NCI-H460 (cell line): Measurements from ENCODE around the gene CMTM6. TPM values are rescaled to one million over a fixed set of nuclear protein-coding genes. Genes with fewer than 3 reads are reported as not detected.
"Not testable (repeated sequence)": the region's sequence is repeated elsewhere in the genome, so short reads cannot be mapped to it uniquely, and the experiment has no call there.

ENCODE experiments used
- DNase-seq: peaks from one replicate; pipeline ENCODE4 v3.0.0-alpha.2; 2016; ENCODE audit warnings: low read depth; ENCODE audit errors: extremely low read depth
- polyA plus RNA-seq: library from polyadenylated mRNA; depleted of rRNA; stranded (reverse); fragments of >200 nt; gene quantifications from 2 replicates; pipeline ENCODE4 v1.2.3, GENCODE V29; 2014; cell fraction: nucleus; rRNA removed
- total RNA-seq: library from RNA; depleted of rRNA; stranded (reverse); fragments of >200 nt; shearing (Covaris generic); gene quantifications from 2 replicates; pipeline ENCODE4 v1.2.3, GENCODE V29; 2014; rRNA removed

The CMTM6 gene
- 33.2 and 34.6 TPM in 2 replicates for total RNA-seq
- polyA plus RNA-seq: 26.6 and 28.1 TPM in 2 replicates

DNA sequence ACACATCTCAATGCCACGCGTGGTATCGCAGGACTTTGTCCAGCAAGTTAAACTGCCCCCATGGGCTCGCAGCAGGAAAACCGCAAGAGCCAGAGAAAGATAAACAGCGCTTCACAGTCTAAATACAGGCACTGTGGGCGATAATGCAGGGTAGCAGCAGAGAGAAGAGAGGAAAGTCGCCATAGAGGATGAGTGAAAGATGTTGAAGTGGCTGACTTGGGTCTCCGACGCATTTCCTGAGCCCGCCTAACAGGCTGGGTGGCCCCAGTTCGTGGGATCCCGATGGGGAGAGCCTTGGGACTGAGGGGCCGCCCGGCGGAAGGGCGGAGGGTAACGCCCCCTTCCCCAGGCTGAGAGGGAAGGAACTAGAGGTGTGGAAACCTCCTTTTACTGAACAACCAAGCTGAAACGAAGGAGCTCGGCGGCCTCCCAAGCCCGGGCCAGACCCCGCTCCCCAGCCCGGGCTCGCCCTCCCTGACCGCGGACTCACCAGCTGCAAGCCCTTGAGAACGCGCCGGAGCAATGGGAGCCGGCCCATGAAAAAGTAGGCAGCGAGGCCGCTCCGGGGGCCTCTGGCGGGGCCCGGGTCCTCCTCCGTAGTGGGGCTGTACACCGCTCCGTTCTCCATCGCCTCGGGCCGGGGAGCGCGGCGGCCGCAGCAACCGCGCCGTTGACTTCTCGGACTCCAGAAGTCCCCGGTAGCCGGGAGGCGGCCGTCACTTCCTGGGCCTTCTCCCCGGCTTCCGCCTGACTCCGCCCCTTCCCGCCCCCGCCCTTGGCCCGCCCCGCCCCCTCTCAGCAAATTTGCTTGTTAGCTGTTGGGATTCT, at the start of gene CMTM6:
Gene CMTM6, minus strand, starts transcription at position 735 of the 828 bp plus-strand sequence. Its CDS starts 107 bp downstream, at position 628.
- peak; percentile 70 for DNase-seq

GRCh38 chr3:32552013-32552412, 49.4 kb upstream of the CMTM6 start:
- no peak for DNase-seq

- no peak for DNase-seq
Observed at GRCh38 chr3:32551496-32551895, 48.8 kb upstream of the CMTM6 start.

DNA sequence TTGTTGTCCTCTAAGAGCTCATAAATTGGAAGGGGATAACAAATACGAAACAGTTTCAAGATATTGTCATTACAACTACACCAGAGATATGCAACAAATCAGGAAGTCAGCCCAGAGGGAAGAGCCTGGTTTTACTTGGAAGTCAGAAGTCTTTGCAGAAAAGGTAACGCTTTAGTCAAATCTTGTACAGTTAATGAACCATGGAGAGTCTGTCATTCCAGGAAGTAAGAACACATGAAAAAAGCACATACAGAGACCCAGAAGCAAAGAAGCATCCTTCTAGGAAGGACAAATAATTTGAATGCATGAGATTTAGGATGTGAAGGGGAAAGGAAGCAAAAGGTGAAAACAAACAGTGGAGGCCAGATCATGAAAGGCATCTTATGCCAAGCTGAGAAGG, 48.4 kb upstream of the CMTM6 start:
- no peak for DNase-seq

GRCh38 chr3:32545305-32545704, 42.7 kb upstream of the CMTM6 start:
- DNase-seq: no peak

DNA sequence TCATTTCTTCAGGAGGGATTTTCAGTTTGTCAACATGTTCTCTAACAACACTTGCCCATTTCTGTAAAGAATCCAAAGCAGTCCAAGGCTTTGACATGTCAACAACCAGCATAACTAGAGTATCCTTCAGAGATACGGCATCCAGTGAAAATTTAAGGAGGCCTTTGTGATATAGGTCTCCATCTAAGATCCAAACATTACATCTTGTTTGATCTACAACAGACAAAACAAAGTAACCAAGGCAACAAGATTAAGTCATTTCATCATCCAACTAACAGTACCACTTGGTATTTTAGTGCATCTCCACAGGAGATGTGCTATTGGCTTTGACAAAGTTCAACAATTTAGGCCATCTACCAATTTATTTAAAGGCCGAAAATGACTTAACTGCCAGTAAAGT, 42.2 kb upstream of the CMTM6 start:
- no peak for DNase-seq

DNA sequence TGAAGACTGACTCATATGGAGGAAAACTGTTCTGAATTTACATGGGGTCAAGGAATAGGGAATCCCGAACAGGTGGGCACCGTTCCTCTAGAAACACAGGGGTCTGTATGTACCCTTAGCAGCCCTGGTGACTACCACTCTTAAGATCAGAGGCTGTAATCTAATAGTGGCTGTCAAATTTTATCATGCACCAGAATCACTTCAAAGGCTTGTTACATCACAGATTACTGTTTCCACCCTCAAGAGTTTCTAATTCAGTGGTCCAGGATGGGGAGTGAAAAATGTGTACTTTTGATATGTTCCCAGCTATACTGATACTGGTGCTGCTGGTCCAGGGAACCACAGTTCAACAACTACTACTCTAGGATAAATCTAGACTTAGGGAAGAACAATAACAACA, 40.2 kb upstream of the CMTM6 start:
- DNase-seq: no peak

GRCh38 chr3:32540899-32541298, 38.2 kb upstream of the CMTM6 start:
- peak; percentile 55 for DNase-seq

DNA sequence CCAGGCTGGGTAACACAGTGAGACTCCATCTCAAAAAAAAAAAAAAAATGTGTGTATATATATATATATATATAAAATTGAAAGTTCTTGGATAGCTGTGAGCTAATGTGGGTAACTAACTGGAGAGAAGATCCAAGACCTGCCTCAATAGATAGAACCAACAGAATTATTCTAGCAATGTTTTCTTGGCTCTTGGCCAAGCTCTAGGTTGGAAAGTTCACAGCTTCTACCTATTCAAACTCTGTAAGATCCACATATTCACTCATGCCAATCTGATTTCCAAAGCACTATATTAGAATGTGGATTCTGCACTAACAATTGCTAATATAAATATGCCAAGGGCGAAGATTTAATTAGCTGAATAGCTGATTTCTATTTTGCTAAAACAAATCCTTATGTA, 29.8 kb upstream of the CMTM6 start:
- DNase-seq: no peak

- DNase-seq: no peak
Observed at GRCh38 chr3:32531010-32531647, 28.5 kb upstream of the CMTM6 start.

DNA sequence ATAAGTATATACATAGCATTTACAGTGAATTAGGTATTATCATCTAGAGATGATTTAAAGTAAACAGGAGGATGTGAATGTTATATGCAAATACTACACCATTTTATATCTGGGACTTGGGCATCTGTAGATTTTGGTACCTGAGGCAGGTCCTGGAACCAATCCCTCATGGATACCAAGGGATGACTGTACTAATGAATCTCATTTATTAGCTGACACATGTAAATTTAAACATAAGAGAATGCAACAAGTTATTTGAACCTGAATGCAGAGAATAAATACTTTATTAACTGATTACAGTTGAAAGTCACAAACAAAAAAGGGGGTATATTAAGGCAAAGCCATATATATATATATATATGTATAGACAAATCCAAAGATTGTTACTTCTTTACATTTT, 23.1 kb upstream of the CMTM6 start:
- no peak for DNase-seq

- no peak for DNase-seq
Observed at GRCh38 chr3:32522682-32523081, 20.0 kb upstream of the CMTM6 start.

DNA sequence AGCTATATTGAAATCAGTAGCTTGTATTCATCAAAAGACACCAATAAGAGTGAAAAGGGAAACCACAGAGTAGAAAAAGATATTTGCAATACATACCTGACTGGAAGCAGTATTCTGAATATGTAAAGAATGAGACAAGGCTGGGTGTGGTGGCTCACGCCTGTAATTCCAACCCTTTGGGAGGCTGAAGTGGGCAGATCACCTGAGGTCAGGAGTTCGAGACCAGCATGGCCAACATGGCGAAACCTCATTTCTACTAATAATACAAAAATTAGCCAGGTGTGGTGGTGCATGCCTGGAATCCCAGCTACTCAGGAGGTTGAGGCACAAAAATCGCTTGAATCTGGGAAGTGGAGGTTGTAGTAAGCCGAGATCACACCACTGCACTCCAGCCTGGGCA, 16.3 kb upstream of the CMTM6 start:
- DNase-seq: not testable (repeated sequence)

DNA sequence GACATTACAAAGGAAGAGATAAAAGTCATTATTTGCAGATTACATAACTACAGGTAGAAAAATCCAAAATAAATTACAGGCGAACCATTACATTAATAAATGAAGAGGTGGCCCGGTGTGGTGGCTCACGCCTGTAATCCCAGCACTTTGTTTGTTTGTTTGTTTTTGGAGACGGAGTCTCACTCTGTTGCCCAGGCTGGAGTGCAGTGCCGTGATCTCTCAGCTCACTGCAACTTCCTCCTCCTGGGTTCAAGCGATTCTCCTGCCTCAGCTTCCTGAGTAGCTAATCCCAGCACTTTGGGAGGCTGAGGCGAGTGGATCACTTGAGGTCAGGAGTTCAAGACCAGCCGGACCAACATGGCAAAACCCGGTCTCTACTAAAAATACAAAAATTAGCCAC, 14.1 kb upstream of the CMTM6 start:
- not testable (repeated sequence) for DNase-seq

DNA sequence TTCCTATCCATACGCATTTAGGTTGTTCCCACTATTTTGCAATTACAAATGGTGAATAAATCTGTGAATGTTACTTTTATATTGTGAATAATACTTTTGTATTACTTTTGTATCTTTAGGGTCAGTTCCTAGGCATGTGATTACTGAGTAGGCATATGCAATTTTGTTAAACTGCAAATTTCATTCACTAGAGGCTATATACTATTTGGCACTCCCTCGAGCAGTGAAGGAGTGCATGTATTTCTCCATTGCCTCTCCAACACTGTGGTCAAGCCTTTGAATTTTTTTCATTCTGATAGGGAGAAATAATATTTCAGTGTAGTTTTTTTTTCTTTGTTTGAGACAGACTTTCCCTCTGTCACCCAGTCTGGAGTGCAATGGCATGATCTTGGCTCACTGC, 8.4 kb upstream of the CMTM6 start:
- no peak for DNase-seq

DNA sequence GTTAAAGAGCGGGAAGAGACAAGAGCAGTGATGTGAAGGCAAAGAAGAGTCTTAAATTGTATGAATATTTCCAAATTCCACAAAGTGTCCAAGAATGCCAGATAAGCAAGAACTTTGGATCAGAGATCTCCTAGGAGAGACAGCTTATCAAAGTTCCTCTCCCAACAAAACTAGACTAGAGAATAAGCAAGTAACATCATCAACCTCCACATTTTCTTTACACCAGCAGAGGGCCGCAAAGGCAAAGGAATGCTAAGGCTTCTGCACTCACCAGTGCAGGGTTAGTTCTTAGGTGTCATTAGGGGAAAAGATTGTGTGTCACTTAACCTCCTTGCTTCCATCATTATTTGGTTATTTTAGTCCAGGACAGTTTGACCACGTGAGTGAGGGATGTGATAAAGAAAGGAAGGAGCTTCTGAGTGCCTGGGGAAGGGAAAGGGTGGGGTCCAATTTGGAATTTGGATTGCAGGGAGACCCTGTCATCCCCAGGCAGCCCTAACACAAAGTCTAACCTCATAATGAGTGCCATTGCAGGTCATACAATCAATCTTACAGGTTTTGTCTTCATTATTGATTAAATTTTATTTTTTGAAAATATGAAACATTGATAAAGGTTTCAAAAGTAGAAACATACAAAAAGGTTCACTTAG, 7.5 kb upstream of the CMTM6 start:
- peak; percentile 62 for DNase-seq

GRCh38 chr3:32508711-32509110, 6.1 kb upstream of the CMTM6 start:
- no peak for DNase-seq

DNA sequence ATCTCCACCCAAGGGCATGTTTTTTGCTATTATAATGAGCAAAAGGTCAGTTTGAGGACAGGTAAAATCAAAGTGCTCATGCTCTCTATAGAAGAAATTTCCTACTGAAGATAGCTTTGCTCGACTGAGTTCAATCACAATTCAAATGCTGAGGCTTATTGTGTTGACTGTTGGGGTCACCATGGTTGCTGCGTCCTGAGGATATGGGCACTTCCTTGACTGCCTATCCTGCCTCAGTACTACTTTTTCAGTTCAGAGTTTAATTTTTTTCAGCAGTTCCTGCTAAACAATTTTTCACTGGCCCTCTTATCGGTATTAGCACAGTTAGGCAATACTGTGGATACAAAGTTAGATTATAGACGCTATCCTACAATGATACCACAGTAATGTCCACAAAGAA, 3.8 kb upstream of the CMTM6 start:
- DNase-seq: no peak

- no peak for DNase-seq
Observed at GRCh38 chr3:32502946-32503286, 264 bp upstream of the CMTM6 start.

- no peak for DNase-seq
Observed at GRCh38 chr3:32501783-32502117, 902 bp downstream of the CMTM6 start.

DNA sequence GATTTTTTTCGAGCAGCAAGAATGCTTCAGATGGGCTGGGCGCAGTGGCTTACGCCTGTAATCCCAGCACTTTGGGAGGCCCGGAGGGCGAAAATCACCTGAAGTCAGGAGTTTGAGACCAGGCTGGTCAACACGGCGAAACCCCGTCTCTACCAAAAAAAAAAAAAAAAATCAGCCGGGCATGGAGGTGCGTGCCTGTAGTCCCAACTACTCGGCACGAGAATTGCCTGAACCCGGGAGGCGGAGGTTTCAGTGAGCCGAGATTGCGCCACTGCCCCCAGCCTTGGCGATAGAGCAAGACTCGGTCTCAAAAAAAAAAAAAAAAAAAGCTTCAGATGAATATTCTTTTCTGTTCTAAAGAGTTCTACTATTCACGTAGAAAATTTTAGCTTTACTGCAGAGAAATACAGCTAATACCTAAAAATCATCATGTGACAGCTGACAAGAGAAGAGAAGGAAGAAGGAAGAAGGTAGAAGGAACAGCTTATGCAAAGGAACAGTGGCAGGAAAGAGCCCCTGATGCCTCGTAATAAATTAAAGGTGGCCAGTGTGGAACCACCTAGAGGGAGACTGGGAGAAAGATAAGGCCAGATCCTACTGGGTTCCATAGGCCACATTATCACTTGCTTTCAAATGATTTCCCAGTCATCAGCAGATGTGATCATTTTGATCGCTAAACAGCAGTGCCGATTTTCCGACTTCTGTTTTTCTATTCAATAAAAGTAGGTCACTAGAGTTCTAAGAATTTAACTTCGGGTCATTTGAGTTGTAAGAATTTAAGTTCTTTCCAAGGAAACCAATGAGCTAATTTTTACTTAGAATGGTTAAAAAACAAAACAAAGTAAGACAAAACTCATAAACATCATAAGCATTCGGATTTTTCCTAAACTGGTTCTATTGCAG, 1.5 kb downstream of the CMTM6 start:
- no peak for DNase-seq
